MM.1S (cell line): ENCODE results near the gene RABEPK.
A peak's percentile ranks its signal among the peaks of the same experiment; 100 is the strongest.

ENCODE experiments used
- DNase-seq: peaks from one replicate; pipeline ENCODE4 v3.0.0-alpha.2; 2015
- H2AFZ ChIP-seq: fragments of 300-600 bp; sonication (generic); 2 replicates; pipeline ENCODE4 v1.6.0; 2016; ENCODE audit warnings: antibody characterized with exemption, low read length
- H3F3A ChIP-seq: fragments of 300-600 bp; sonication (generic); 2 replicates; pipeline ENCODE4 v1.6.1; 2016; ENCODE audit warnings: mild to moderate bottlenecking, antibody characterized with exemption, low read length, moderate library complexity, mixed read lengths; ENCODE audit not compliant: insufficient read depth
- H3K27ac ChIP-seq: fragments of 300-600 bp; sonication (generic); 2 replicates; pipeline ENCODE4 v1.5.1; 2016; ENCODE audit warnings: mild to moderate bottlenecking, low read length
- H3K27me3 ChIP-seq: fragments of 300-600 bp; sonication (generic); replicated peaks from 2 replicates; pipeline ENCODE4 v1.6.0; 2016; ENCODE audit warnings: low read length; ENCODE audit not compliant: insufficient read depth
- H3K36me3 ChIP-seq: fragments of 300-600 bp; sonication (generic); replicated peaks from 2 replicates; pipeline ENCODE4 v1.6.1; 2016; ENCODE audit warnings: mild to moderate bottlenecking, low read length, mixed read lengths; ENCODE audit not compliant: insufficient read depth
- H3K4me1 ChIP-seq: fragments of 300-600 bp; sonication (generic); 2 replicates; pipeline ENCODE4 v1.6.1; 2016; ENCODE audit warnings: low read length, mixed read lengths
- H3K4me2 ChIP-seq: fragments of 300-600 bp; sonication (generic); 2 replicates; pipeline ENCODE4 v1.6.0; 2016; ENCODE audit warnings: low read depth, low read length
- H3K4me3 ChIP-seq: fragments of 300-600 bp; sonication (generic); 2 replicates; pipeline ENCODE4 v1.5.1; 2016; ENCODE audit warnings: low read length, mixed read lengths
- H3K79me2 ChIP-seq: fragments of 300-600 bp; sonication (generic); 2 replicates; pipeline ENCODE4 v1.6.1; 2016; ENCODE audit warnings: mixed run types, low read length, mixed read lengths
- H3K9ac ChIP-seq: fragments of 300-600 bp; sonication (generic); 2 replicates; pipeline ENCODE4 v1.6.1; 2016; ENCODE audit warnings: low read length, mixed read lengths
- H3K9me2 ChIP-seq: fragments of 300-600 bp; sonication (generic); replicated peaks from 2 replicates; pipeline ENCODE4 v1.6.1; 2016; ENCODE audit warnings: mild to moderate bottlenecking, low read length, mixed read lengths; ENCODE audit not compliant: insufficient read depth
- H3K9me3 ChIP-seq: fragments of 300-600 bp; sonication (generic); replicated peaks from 2 replicates; pipeline ENCODE4 v1.6.1; 2016; ENCODE audit warnings: mild to moderate bottlenecking, low read length, mixed read lengths; ENCODE audit not compliant: insufficient read depth
- H4K20me1 ChIP-seq: fragments of 300-600 bp; sonication (generic); 2 replicates; pipeline ENCODE4 v1.6.1; 2016; ENCODE audit warnings: mild to moderate bottlenecking, low read length, moderate library complexity, mixed read lengths; ENCODE audit not compliant: insufficient read depth
- EZH2 ChIP-seq: fragments of 300-600 bp; sonication (generic); optimal IDR thresholded peaks from 2 replicates; pipeline ENCODE3; 2017; ENCODE audit warnings: low read depth, mild to moderate bottlenecking, antibody characterized with exemption, low read length, mixed read lengths
- EZH2phosphoT487 ChIP-seq: fragments of 300-600 bp; sonication (generic); IDR thresholded peaks from 2 replicates; pipeline ENCODE4 v1.6.1; 2018; ENCODE audit warnings: antibody characterized with exemption, low read length
- TF ChIP-seq, protein P1 (sequence below): fragments of 300-600 bp; sonication (generic); IDR thresholded peaks from 2 replicates; pipeline ENCODE4 v1.5.1; 2016; ENCODE audit warnings: antibody characterized with exemption, low read length, mixed read lengths

The RABEPK gene

DNA sequence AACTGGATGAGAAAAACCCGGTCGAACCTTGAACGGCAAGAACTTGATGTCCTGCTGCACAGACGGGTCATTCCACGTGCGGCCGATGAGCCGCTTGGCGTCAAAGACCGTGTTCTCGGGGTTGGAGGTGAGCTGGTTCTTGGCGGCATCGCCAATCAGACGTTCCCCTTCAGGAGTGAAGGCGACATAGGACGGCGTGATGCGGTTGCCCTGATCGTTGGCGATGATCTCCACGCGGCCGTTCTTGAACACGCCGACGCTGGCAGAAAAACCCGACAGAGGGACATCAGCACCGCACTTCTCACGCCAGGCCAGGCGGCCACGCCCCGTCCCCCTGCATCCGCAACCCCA lies 40.3 kb downstream of the RABEPK start:
- peaks cover 62% of the 10 kb centered on the region for H3K79me2 ChIP-seq

DNA sequence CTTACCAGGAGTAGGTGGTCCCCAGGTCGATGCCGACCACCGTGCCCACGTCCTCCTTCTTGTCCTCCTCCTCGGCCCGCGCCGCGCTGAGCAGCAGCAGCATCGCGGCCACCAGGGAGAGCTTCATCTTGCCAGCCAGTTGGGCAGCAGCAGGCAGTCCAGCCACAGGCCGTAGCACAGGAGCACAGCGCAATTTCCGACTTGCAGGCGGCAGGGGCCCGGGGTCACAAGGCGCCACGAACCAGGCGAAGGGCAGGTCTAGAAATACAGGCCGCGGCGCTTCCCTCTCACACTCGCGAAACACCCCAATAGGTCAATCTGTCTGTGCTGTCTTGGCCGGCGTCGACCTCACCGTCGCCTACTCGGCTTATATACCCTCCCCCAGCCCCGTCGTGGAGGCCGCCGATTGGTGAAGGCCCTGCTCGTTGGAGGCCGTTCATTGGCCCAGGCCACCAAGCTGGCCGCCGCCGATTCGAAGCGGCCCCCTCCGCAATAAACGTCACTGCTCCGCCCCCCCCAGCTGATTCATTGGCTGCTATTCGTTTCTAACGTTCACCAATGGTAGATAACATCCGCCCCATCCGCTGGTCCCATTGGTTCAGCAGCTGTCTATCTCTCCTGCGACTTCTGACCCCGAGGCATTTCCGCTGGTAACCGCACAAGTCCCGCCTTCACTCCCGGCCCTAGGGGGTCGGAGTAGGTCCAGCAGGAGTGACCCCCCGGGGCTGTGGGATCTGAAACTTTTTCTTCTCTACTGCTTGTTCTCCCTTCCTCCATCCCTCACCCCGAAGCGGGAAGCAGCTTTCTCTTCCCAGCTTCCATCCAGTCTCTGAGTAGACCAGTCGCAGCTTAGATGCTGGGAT lies 40.9 kb downstream of the RABEPK start, which contains the start of gene HSPA5:
Gene HSPA5, minus strand, starts transcription at position 344 of the 863 bp plus-strand sequence. Its CDS starts 217 bp downstream, at position 127.
- peaks cover 14% of the 10 kb centered on the region; the same call in 1 of the 2 replicates for H3K4me1 ChIP-seq
- peak within 1 kb of the TSS; percentile 88 for H3K27ac ChIP-seq
- TF ChIP-seq, protein P1, sequence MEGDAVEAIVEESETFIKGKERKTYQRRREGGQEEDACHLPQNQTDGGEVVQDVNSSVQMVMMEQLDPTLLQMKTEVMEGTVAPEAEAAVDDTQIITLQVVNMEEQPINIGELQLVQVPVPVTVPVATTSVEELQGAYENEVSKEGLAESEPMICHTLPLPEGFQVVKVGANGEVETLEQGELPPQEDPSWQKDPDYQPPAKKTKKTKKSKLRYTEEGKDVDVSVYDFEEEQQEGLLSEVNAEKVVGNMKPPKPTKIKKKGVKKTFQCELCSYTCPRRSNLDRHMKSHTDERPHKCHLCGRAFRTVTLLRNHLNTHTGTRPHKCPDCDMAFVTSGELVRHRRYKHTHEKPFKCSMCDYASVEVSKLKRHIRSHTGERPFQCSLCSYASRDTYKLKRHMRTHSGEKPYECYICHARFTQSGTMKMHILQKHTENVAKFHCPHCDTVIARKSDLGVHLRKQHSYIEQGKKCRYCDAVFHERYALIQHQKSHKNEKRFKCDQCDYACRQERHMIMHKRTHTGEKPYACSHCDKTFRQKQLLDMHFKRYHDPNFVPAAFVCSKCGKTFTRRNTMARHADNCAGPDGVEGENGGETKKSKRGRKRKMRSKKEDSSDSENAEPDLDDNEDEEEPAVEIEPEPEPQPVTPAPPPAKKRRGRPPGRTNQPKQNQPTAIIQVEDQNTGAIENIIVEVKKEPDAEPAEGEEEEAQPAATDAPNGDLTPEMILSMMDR = peak; percentile 26
- TF ChIP-seq EZH2 = no peak
- TF ChIP-seq EZH2phosphoT487 = no peak
- DNase-seq = peak; percentile 99
- H4K20me1 ChIP-seq = peaks cover 22% of the 10 kb centered on the region
- H3K27me3 ChIP-seq = no peaks in the 10 kb centered on the region
- peaks cover 18% of the 10 kb centered on the region for H3K36me3 ChIP-seq
- H3F3A ChIP-seq = peaks cover 23% of the 10 kb centered on the region
- peak within 1 kb of the TSS; percentile 99 for H3K9ac ChIP-seq
- H3K9me2 ChIP-seq = no peaks in the 10 kb centered on the region
- peak within 1 kb of the TSS; percentile 86 for H2AFZ ChIP-seq
- H3K4me3 ChIP-seq = peak within 1 kb of the TSS; percentile 100
- H3K9me3 ChIP-seq = no peaks in the 10 kb centered on the region
- peak within 1 kb of the TSS; percentile 82 for H3K4me2 ChIP-seq
- peaks cover 56% of the 10 kb centered on the region for H3K79me2 ChIP-seq

More for the DNA sequence above, 40.3 kb downstream of the RABEPK start:
- TF ChIP-seq, protein P1 = no peak
- TF ChIP-seq EZH2phosphoT487 = no peak
- TF ChIP-seq EZH2 = no peak
- H4K20me1 ChIP-seq = peaks cover 28% of the 10 kb centered on the region
- H3K27me3 ChIP-seq = no peaks in the 10 kb centered on the region
- no peaks in the 10 kb centered on the region for H3K9me2 ChIP-seq
- peaks cover 29% of the 10 kb centered on the region for H3F3A ChIP-seq
- peaks cover 18% of the 10 kb centered on the region for H3K36me3 ChIP-seq
- peak; percentile 56 for DNase-seq
- peak overlapping the region; percentile 88 for H3K27ac ChIP-seq
- H2AFZ ChIP-seq = peak overlapping the region; percentile 59
- peak overlapping the region; percentile 82 for H3K4me2 ChIP-seq
- peak overlapping the region; percentile 99 for H3K9ac ChIP-seq
- peaks cover 14% of the 10 kb centered on the region; the same call in 1 of the 2 replicates for H3K4me1 ChIP-seq
- no peaks in the 10 kb centered on the region for H3K9me3 ChIP-seq
- peak overlapping the region; percentile 100 for H3K4me3 ChIP-seq

DNA sequence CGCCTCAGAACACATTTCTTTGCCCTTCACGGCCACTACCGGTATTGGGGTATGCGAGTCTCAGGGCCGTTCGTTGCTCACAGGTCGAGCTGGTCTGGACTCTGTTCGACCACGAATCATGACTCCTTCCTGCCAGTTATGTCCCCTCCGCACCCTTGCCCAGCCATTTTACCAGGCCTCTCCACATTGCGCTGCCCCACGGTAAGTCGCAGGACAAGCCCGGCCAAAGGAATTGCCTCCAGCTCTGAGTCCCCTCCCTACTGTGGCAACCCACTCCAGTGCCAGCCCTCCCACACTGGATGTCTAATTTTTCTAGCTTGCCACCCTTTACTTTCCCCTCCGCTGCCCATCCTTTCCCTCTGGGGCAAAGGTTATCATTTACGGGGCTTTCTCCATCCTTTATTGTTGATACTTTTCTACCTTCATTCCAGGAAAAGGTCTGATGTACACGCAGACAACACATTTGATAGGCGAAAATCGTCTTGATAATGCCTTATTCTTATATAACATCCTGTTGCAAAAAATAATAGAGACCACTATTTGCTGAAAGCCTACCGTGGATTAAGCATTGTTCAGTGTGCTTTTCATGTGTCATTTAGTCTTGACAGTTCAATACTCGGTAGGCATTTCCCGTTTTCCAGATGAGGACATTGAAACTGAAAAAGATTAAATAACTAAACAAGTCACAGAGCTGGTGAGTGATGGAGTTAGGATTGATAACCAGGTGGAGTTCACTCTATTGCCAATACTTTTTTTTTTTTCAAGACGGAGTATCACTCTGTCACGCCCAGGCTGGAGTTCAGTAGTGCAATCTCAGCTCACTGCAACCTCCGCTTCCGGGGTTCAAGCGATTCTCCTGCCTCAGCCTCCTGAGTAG lies 41.8 kb downstream of the RABEPK start:
- Histone ChIP-seq H3K4me3 (peak overlapping the region; percentile 89), H3K4me1 (peaks cover 14% of the 10 kb centered on the region; the same call in 1 of the 2 replicates), H4K20me1 (peaks cover 15% of the 10 kb centered on the region), H3K79me2 (peaks cover 49% of the 10 kb centered on the region), H2AFZ (peak overlapping the region; percentile 86), H3K9me2 (no peaks in the 10 kb centered on the region), H3F3A (peaks cover 17% of the 10 kb centered on the region), H3K9me3 (no peaks in the 10 kb centered on the region), H3K27ac (peak overlapping the region; percentile 54; the same call in 1 of the 2 replicates), H3K27me3 (no peaks in the 10 kb centered on the region), H3K36me3 (peaks cover 16% of the 10 kb centered on the region), H3K4me2 (peak overlapping the region; percentile 74), H3K9ac (peak overlapping the region; percentile 91)
- no peak for DNase-seq
- TF ChIP-seq, protein P1 = no peak
- TF ChIP-seq EZH2 = no peak
